Measurements from ENCODE around the gene TMEM14A. TPM values are rescaled to one million over a fixed set of nuclear protein-coding genes. Genes with fewer than 3 reads are reported as not detected.

Gene TMEM14A
- total and polyA plus RNA-seq, 9 of the 15 experiments (the other 6 are each of a cell fraction or from before 2014, with no cell fraction given): 3.5 to 43.3 (median 8.5) TPM

DNA sequence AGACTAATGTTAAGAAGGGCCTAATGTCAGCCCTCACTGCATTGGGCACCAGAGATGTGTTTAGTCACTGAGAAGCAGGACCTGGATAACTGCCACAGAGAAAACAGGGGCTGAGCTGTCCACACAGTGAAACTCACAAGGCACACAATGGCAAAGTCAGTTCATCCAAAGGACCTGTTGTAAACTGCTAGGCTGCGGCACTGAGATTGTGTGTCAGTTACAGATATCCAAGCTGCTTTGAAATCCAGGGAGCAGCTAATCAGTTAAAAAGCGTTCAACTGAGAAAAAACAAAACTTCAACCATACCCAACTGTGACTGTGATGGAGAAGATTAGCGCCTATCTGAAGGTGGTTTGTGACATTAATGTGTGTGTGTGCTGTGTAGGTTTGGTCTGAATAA, 27.8 kb upstream of the TMEM14A start (continued):
- TF ChIP-seq TRIM24 (IDR thresholded peaks at IDR 0.05) (peak in 1 of 2 experiments; percentile 42; a peak in 2 of 4 replicates), CC2D1A (IDR thresholded peaks at IDR 0.05) (0 out of 2 replicates have a peak, but pooled peaks have one; percentile 28), ZFPM2 (CRISPR knock-in tag; IDR thresholded peaks at IDR 0.05) (no peak), MCM3 (IDR thresholded peaks at IDR 0.05) (no peak), POLR2B (IDR thresholded peaks at IDR 0.05; ENCODE audit: low read depth, partially characterized antibody) (no peak), DPF2 (IDR thresholded peaks at IDR 0.05) (peak; percentile 66; the same call in 1 of the 2 replicates), STAT5A (IDR thresholded peaks at IDR 0.05; ENCODE audit: borderline replicate concordance, low read length) (0 out of 2 replicates have a peak, but pooled peaks have one; percentile 17)
- TF ChIP-seq, protein P1, sequence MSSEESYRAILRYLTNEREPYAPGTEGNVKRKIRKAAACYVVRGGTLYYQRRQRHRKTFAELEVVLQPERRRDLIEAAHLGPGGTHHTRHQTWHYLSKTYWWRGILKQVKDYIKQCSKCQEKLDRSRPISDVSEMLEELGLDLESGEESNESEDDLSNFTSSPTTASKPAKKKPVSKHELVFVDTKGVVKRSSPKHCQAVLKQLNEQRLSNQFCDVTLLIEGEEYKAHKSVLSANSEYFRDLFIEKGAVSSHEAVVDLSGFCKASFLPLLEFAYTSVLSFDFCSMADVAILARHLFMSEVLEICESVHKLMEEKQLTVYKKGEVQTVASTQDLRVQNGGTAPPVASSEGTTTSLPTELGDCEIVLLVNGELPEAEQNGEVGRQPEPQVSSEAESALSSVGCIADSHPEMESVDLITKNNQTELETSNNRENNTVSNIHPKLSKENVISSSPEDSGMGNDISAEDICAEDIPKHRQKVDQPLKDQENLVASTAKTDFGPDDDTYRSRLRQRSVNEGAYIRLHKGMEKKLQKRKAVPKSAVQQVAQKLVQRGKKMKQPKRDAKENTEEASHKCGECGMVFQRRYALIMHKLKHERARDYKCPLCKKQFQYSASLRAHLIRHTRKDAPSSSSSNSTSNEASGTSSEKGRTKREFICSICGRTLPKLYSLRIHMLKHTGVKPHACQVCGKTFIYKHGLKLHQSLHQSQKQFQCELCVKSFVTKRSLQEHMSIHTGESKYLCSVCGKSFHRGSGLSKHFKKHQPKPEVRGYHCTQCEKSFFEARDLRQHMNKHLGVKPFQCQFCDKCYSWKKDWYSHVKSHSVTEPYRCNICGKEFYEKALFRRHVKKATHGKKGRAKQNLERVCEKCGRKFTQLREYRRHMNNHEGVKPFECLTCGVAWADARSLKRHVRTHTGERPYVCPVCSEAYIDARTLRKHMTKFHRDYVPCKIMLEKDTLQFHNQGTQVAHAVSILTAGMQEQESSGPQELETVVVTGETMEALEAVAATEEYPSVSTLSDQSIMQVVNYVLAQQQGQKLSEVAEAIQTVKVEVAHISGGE (CRISPR knock-in tag; IDR thresholded peaks at IDR 0.05): no peak

DNA sequence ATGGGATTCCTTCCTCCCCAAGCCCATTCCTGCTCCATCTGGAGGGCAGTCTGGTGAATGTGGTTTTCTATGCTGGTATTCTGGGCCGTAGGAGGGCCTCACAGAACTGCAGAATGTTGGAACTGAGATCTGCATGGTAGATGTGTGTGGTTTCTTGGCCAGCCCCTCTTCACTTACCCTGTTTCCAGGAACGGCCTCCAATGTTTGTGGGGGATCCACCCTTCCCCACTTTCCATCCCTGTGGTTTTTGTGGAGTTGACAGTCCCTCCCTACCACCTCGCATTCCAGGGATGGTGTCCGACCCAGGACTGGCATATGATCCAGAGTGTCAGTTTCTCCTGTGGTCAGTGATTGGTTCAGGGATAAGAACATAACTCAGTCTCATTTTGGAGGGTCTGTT, 26.7 kb upstream of the TMEM14A start:
- H3K4me1 ChIP-seq (replicated peaks in 1 of 2; ENCODE audit: control insufficient read depth in 2 of 2, insufficient read depth in 2 of 2, low read length in 2 of 2): peaks cover 9 to 35% of the 10 kb centered on the region in 2 experiments
- H2AFZ ChIP-seq (ENCODE audit: low read depth, low read length): no peak overlapping the region
- H3K36me3 ChIP-seq (ENCODE audit: control insufficient read depth, insufficient read depth, low read length): no peaks in the 10 kb centered on the region
- H3K4me3 ChIP-seq: no peak overlapping the region
- DNase-seq (ENCODE audit: extremely low read depth in 1 of 4, low spot score in 3 of 4) (no peak), ATAC-seq (no peak), FAIRE-seq (no peak)
- TF ChIP-seq, protein P2, sequence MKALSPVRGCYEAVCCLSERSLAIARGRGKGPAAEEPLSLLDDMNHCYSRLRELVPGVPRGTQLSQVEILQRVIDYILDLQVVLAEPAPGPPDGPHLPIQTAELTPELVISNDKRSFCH (CRISPR knock-in tag; IDR thresholded peaks at IDR 0.05): no peak
- TF ChIP-seq, protein P2 (tag; IDR thresholded peaks at IDR 0.05): no peak
- TF ChIP-seq ZBED1 (IDR thresholded peaks at IDR 0.05) (no peak), FUS (optimal IDR thresholded peaks at IDR 0.05; ENCODE audit: low read depth, low read length) (no peak), HDAC2 (IDR thresholded peaks at IDR 0.05) (no peak), KAT7 (CRISPR knock-in tag; IDR thresholded peaks at IDR 0.05; ENCODE audit: borderline replicate concordance) (no peak), FOXP1 (CRISPR knock-in tag; IDR thresholded peaks at IDR 0.05) (no peak)
- H3K27ac ChIP-seq (ENCODE audit: extremely low read depth, low read depth, low read length): no peak overlapping the region
- no peaks in the 10 kb centered on the region for H3K9me3 ChIP-seq (replicated peaks; ENCODE audit: control insufficient read depth, insufficient read depth, low read depth, low read length)
- 57% methylated on average over 4 of the region's 4 CpGs for WGBS (ENCODE audit: insufficient coverage, low coverage, missing lambda C conversion rate)
- no peak overlapping the region for H3K9ac ChIP-seq (ENCODE audit: insufficient read depth in 1 of 2, low read depth in 2 of 2, low read length in 2 of 2)
- intact Hi-C loops (cut with micrococcal nuclease) (loop anchor here (5.0 kb wide), 1 partner anchor 47 kb away; no protein-coding TSS in a partner anchor), in situ Hi-C loops (cut with MboI) (no loop called here)
- ChIA-PET POLR2A (interaction anchor here (0.7 kb wide), 1 partner anchor 225 kb away, joined by 4 read pairs; no protein-coding TSS in a partner anchor), CTCF (ENCODE audit: low intra/inter-chr PET ratio) (no interaction called here)
- no peak overlapping the region for H3K4me2 ChIP-seq (ENCODE audit: insufficient read depth, low read length)
- no TSS peak for BruUV-seq (replicated peaks)
- no peaks in the 10 kb centered on the region for H4K20me1 ChIP-seq (replicated peaks; ENCODE audit: control insufficient read depth, insufficient read depth, low read length)
- H3K9me1 ChIP-seq (ENCODE audit: control insufficient read depth, insufficient read depth, low read length): no peaks in the 10 kb centered on the region
- no peaks in the 10 kb centered on the region for H3K79me2 ChIP-seq (ENCODE audit: control insufficient read depth, insufficient read depth, low read length)
- H3K27me3 ChIP-seq (ENCODE audit: control insufficient read depth in 2 of 2, insufficient read depth in 2 of 2, low read length in 2 of 2): no peaks in the 10 kb centered on the region

Data from K562 (cell line).